Right lobe of liver (tissue), 6 donors: ENCODE results near the gene MYRIP. TPM values are rescaled to one million over a fixed set of nuclear protein-coding genes. Genes with fewer than 3 reads are reported as not detected.

Experiments
- ATAC-seq, 4 donors: fragments of 200-7000 bp; cut with Tn5 transposase; one replicate each; pipeline ENCODE4 v1.9.1; 2020; ENCODE audit warnings: mild to moderate bottlenecking in 4 of 4, moderate library complexity in 4 of 4
- DNase-seq, 3 donors: peaks; one replicate each; pipeline ENCODE4 v3.0.0-alpha.2; 2020
- H3K27ac ChIP-seq, 3 donors: fragments of 200-600 bp; one replicate each; pipeline ENCODE4 v1.8.0; 2022
- H3K27me3 ChIP-seq, 2 donors: fragments of 200-600 bp; one replicate each; pipeline ENCODE4 v1.8.0; 2022
- H3K36me3 ChIP-seq, 4 donors: fragments of 200-600 bp; sonication (generic) in 1 of 4; one replicate each; pipeline versions ENCODE4 v1.5.1 to v1.8.0; 2017 to 2022; ENCODE audit warnings: control low read depth in 1 of 4
- H3K4me1 ChIP-seq, 4 donors: fragments of 200-600 bp; sonication (generic) in 1 of 4; one replicate each; pipeline versions ENCODE4 v1.5.1 to v1.8.0; 2017 to 2022; ENCODE audit warnings: control low read depth in 1 of 4
- H3K4me3 ChIP-seq, 3 donors: fragments of 200-600 bp; one replicate each; pipeline ENCODE4 v1.8.0; 2022
- H3K9me3 ChIP-seq, 4 donors: fragments of 200-600 bp; sonication (generic) in 1 of 4; one replicate each; pipeline versions ENCODE4 v1.5.1 to v1.8.0; 2017 to 2022; ENCODE audit warnings: control low read depth in 1 of 4
- CTCF ChIP-seq, 4 donors: fragments of 200-600 bp in 3 of 4; fragments of 450-650 bp in 1 of 4; IDR thresholded peaks; one replicate each; pipeline versions ENCODE4 v1.5.1 to v1.8.0; 2016 to 2022; ENCODE audit warnings: antibody characterized with exemption in 4 of 4, mild to moderate bottlenecking in 2 of 4
- POLR2A ChIP-seq: fragments of 450-650 bp; IDR thresholded peaks from one replicate; pipeline ENCODE4 v1.6.1; 2017; ENCODE audit warnings: antibody characterized with exemption, mild to moderate bottlenecking
- WGBS: methylation state at CpG from one replicate; pipeline ENCODE4 v1.1.6; 2018; ENCODE audit warnings: low coverage, low lambda C conversion rate; ENCODE audit not compliant: insufficient coverage; ENCODE audit errors: missing lambda C conversion rate; 5-methylcytosine and 5-hydroxymethylcytosine counted together
- intact Hi-C, 2 donors: fragments of 100-400 bp; cut with DNase I; formaldehyde crosslinking; loops; one replicate each; pipeline versions ENCODE4 v1.11.2 to v1.14.1; 2022
- total RNA-seq, 6 experiments: library from RNA; depleted of rRNA in 2 of 6; stranded (reverse); fragments of >200 nt in 2 of 6; fragmentation: NEBNext Ultra II Directional in 3 of 6; extraction: Animal tissue kit (Norgen Biotek cat#: 25700) in 3 of 6; gene quantifications; one replicate each; pipeline versions ENCODE4 v1.1.0 to v1.2.4, GENCODE V29; 2016 to 2023
- donor health status: DM: no; HTN: yes; CAD: no.
- donor health status: DM: no; HTN: no; CAD: no.
- donor health status: DM: no; HTN: no; CAD: no.
- donor health status: DM: no; HTN: yes; CAD: no.
- donor health status: DM: no; HTN: yes; CAD: no.

MYRIP gene
- total RNA-seq, 6 experiments from 2014 or later, result 14.3 to 23.2 (median 19.0) TPM

- TF ChIP-seq POLR2A, result no peak
- TF ChIP-seq CTCF (IDR thresholded peaks at IDR 0.05), result no peak
- Histone ChIP-seq H3K4me1 (peaks cover 0 to 39% (median 14%) of the 10 kb centered on the region in 4 donors), H3K27me3 (no peaks in the 10 kb centered on the region), H3K4me3 (no peak overlapping the region), H3K27ac (no peak overlapping the region), H3K36me3 (no peaks in the 10 kb centered on the region), H3K9me3 (no peaks in the 10 kb centered on the region)
- intact Hi-C loops, result no loop called here
- 64% methylated on average over 2 of the region's 2 CpGs for WGBS
- no peak for DNase-seq
- no peak for ATAC-seq
Measured at GRCh38 chr3:39803956-39804355, 5.5 kb upstream of the MYRIP start.

- Histone ChIP-seq H3K27ac (peak overlapping the region in 2 of 3 donors; percentile 69 to 79), H3K9me3 (no peaks in the 10 kb centered on the region), H3K27me3 (no peaks in the 10 kb centered on the region), H3K36me3 (no peaks in the 10 kb centered on the region), H3K4me3 (no peak overlapping the region), H3K4me1 (peaks cover 0 to 39% (median 14%) of the 10 kb centered on the region in 4 donors)
- 88% methylated on average over 3 of the region's 3 CpGs for WGBS
- intact Hi-C loops, result no loop called here
- DNase-seq (no peak), ATAC-seq (no peak)
- TF ChIP-seq CTCF (IDR thresholded peaks at IDR 0.05), result no peak
- no peak for TF ChIP-seq POLR2A
Measured at GRCh38 chr3:39804951-39805350, 4.5 kb upstream of the MYRIP start.

- no peaks in the 10 kb centered on the region for H3K9me3 ChIP-seq
- DNase-seq, result no peak
- 27% methylated on average over 2 of the region's 2 CpGs for WGBS
Measured at GRCh38 chr3:39805650-39806049, 3.8 kb upstream of the MYRIP start.

GRCh38 chr3:39806820-39807219 is 2.6 kb upstream of the MYRIP start:
- intact Hi-C loops, result no loop called here
- DNase-seq (no peak), ATAC-seq (no peak)
- Histone ChIP-seq H3K9me3 (no peaks in the 10 kb centered on the region), H3K27me3 (no peaks in the 10 kb centered on the region), H3K27ac (peak overlapping the region; percentile 40 to 79 (median 69)), H3K4me1 (peaks cover 0 to 47% (median 14%) of the 10 kb centered on the region in 4 donors), H3K36me3 (no peaks in the 10 kb centered on the region), H3K4me3 (peak overlapping the region in 1 of 3 donors; percentile 2)
- TF ChIP-seq POLR2A, result no peak
- no peak for TF ChIP-seq CTCF (IDR thresholded peaks at IDR 0.05)
- WGBS, result 28% methylated on average over 1 of the region's 1 CpG

More at GRCh38 chr3:39805650-39806049, 3.8 kb upstream of the MYRIP start:
- no peak for TF ChIP-seq CTCF (IDR thresholded peaks at IDR 0.05)
- Histone ChIP-seq H3K36me3 (no peaks in the 10 kb centered on the region), H3K4me3 (no peak overlapping the region), H3K27me3 (no peaks in the 10 kb centered on the region), H3K4me1 (peaks cover 0 to 40% (median 14%) of the 10 kb centered on the region in 4 donors), H3K27ac (peak overlapping the region; percentile 40 to 79 (median 69))
- intact Hi-C loops, result no loop called here
- peak; percentile 37 to 65 (median 44) for ATAC-seq
